Stimulated activated memory B cell treated with anti-CD40 and anti-IgM and Interleukin-4, amounts not matched to agents 10 μg/mL and 1 μg/mL and 100 μg/mL, for 72 hours (primary cell): ENCODE measurements around the gene NRXN3.

Experiments
- ATAC-seq: fragments of 150-1000 bp; cut with Tn5 transposase; 2 replicates; pipeline ENCODE4 v1.10.0; 2021
- H3K27ac Mint-ChIP-seq: one replicate; pipeline ENCODE4 v1.8.0; 2022; ENCODE audit warnings: mild to moderate bottlenecking, mixed read lengths
- H3K27me3 Mint-ChIP-seq: one replicate; pipeline ENCODE4 v1.8.0; 2022; ENCODE audit warnings: mixed read lengths
- H3K36me3 Mint-ChIP-seq: one replicate; pipeline ENCODE4 v1.8.0; 2022; ENCODE audit warnings: mixed read lengths
- H3K4me1 Mint-ChIP-seq: one replicate; pipeline ENCODE4 v1.8.0; 2022; ENCODE audit warnings: mixed read lengths
- H3K4me3 Mint-ChIP-seq: one replicate; pipeline ENCODE4 v1.8.0; 2022; ENCODE audit warnings: mild to moderate bottlenecking, moderate library complexity, mixed read lengths
- H3K9me3 Mint-ChIP-seq: one replicate; pipeline ENCODE4 v1.8.0; 2022; ENCODE audit warnings: mixed read lengths

Gene NRXN3

GRCh38 chr14:79571366-79571765, 1401.2 kb downstream of the NRXN3 start:
- Mint-ChIP-seq H3K4me3 (no peak overlapping the region), H3K9me3 (no peaks in the 10 kb centered on the region), H3K36me3 (no peaks in the 10 kb centered on the region), H3K27ac (no peak overlapping the region), H3K27me3 (no peaks in the 10 kb centered on the region), H3K4me1 (no peaks in the 10 kb centered on the region)
- no peak for ATAC-seq

- H3K9me3 Mint-ChIP-seq = no peaks in the 10 kb centered on the region
- H3K27ac Mint-ChIP-seq = no peak overlapping the region
Observed at GRCh38 chr14:79573486-79573885, 1403.3 kb downstream of the NRXN3 start.

GRCh38 chr14:79575032-79575431, 1404.9 kb downstream of the NRXN3 start:
- H3K36me3 Mint-ChIP-seq = no peaks in the 10 kb centered on the region
- no peaks in the 10 kb centered on the region for H3K27me3 Mint-ChIP-seq
- no peak for ATAC-seq
- no peak overlapping the region for H3K27ac Mint-ChIP-seq
- H3K4me3 Mint-ChIP-seq = no peak overlapping the region
- H3K4me1 Mint-ChIP-seq = no peaks in the 10 kb centered on the region
- H3K9me3 Mint-ChIP-seq = no peaks in the 10 kb centered on the region

More at GRCh38 chr14:79573486-79573885, 1403.3 kb downstream of the NRXN3 start:
- H3K27me3 Mint-ChIP-seq = no peaks in the 10 kb centered on the region
- no peaks in the 10 kb centered on the region for H3K4me1 Mint-ChIP-seq
- no peak for ATAC-seq
- H3K36me3 Mint-ChIP-seq = no peaks in the 10 kb centered on the region
- H3K4me3 Mint-ChIP-seq = no peak overlapping the region

GRCh38 chr14:79576424-79576823, 1406.3 kb downstream of the NRXN3 start:
- Mint-ChIP-seq H3K9me3 (no peaks in the 10 kb centered on the region), H3K27ac (no peak overlapping the region), H3K4me3 (no peak overlapping the region), H3K4me1 (no peaks in the 10 kb centered on the region), H3K36me3 (no peaks in the 10 kb centered on the region), H3K27me3 (no peaks in the 10 kb centered on the region)
- no peak for ATAC-seq

GRCh38 chr14:79578470-79578869, 1408.3 kb downstream of the NRXN3 start:
- Mint-ChIP-seq H3K9me3 (no peaks in the 10 kb centered on the region), H3K36me3 (no peaks in the 10 kb centered on the region), H3K27me3 (no peaks in the 10 kb centered on the region)

GRCh38 chr14:79580414-79580813, 1410.2 kb downstream of the NRXN3 start:
- ATAC-seq = no peak
- no peak overlapping the region for H3K4me3 Mint-ChIP-seq
- no peak overlapping the region for H3K27ac Mint-ChIP-seq
- H3K36me3 Mint-ChIP-seq = no peaks in the 10 kb centered on the region
- H3K4me1 Mint-ChIP-seq = no peaks in the 10 kb centered on the region
- H3K27me3 Mint-ChIP-seq = no peaks in the 10 kb centered on the region
- no peaks in the 10 kb centered on the region for H3K9me3 Mint-ChIP-seq

More at GRCh38 chr14:79578470-79578869, 1408.3 kb downstream of the NRXN3 start:
- Mint-ChIP-seq H3K4me3 (no peak overlapping the region), H3K4me1 (no peaks in the 10 kb centered on the region), H3K27ac (no peak overlapping the region)
- no peak for ATAC-seq

GRCh38 chr14:79580906-79581305, 1410.7 kb downstream of the NRXN3 start:
- H3K4me3 Mint-ChIP-seq = no peak overlapping the region
- H3K36me3 Mint-ChIP-seq = no peaks in the 10 kb centered on the region
- no peaks in the 10 kb centered on the region for H3K27me3 Mint-ChIP-seq
- H3K9me3 Mint-ChIP-seq = no peaks in the 10 kb centered on the region
- ATAC-seq = no peak
- H3K4me1 Mint-ChIP-seq = no peaks in the 10 kb centered on the region
- no peak overlapping the region for H3K27ac Mint-ChIP-seq

- H3K4me1 Mint-ChIP-seq = no peaks in the 10 kb centered on the region
- H3K4me3 Mint-ChIP-seq = no peak overlapping the region
- no peak overlapping the region for H3K27ac Mint-ChIP-seq
- H3K9me3 Mint-ChIP-seq = no peaks in the 10 kb centered on the region
- no peak for ATAC-seq
- no peaks in the 10 kb centered on the region for H3K27me3 Mint-ChIP-seq
- no peaks in the 10 kb centered on the region for H3K36me3 Mint-ChIP-seq
Observed at GRCh38 chr14:79581912-79582576, 1411.9 kb downstream of the NRXN3 start.

GRCh38 chr14:79583738-79584408, 1413.7 kb downstream of the NRXN3 start:
- Mint-ChIP-seq H3K27me3 (no peaks in the 10 kb centered on the region), H3K27ac (no peak overlapping the region), H3K4me1 (no peaks in the 10 kb centered on the region), H3K36me3 (no peaks in the 10 kb centered on the region), H3K9me3 (no peaks in the 10 kb centered on the region), H3K4me3 (no peak overlapping the region)
- no peak for ATAC-seq

- H3K9me3 Mint-ChIP-seq = no peaks in the 10 kb centered on the region
- no peak overlapping the region for H3K27ac Mint-ChIP-seq
- no peak for ATAC-seq
- H3K4me3 Mint-ChIP-seq = no peak overlapping the region
- H3K36me3 Mint-ChIP-seq = no peaks in the 10 kb centered on the region
- H3K4me1 Mint-ChIP-seq = no peaks in the 10 kb centered on the region
- H3K27me3 Mint-ChIP-seq = no peaks in the 10 kb centered on the region
Observed at GRCh38 chr14:79584679-79585078, 1414.5 kb downstream of the NRXN3 start.

- H3K27ac Mint-ChIP-seq = no peak overlapping the region
- H3K27me3 Mint-ChIP-seq = no peaks in the 10 kb centered on the region
- no peak overlapping the region for H3K4me3 Mint-ChIP-seq
- no peaks in the 10 kb centered on the region for H3K36me3 Mint-ChIP-seq
- H3K9me3 Mint-ChIP-seq = peaks cover 2% of the 10 kb centered on the region
- ATAC-seq = no peak
- no peaks in the 10 kb centered on the region for H3K4me1 Mint-ChIP-seq
Observed at GRCh38 chr14:79585845-79586244, 1415.7 kb downstream of the NRXN3 start.

GRCh38 chr14:79586416-79586815, 1416.2 kb downstream of the NRXN3 start:
- Mint-ChIP-seq H3K27me3 (no peaks in the 10 kb centered on the region), H3K4me3 (no peak overlapping the region), H3K9me3 (peaks cover 2% of the 10 kb centered on the region), H3K4me1 (no peaks in the 10 kb centered on the region), H3K27ac (no peak overlapping the region), H3K36me3 (no peaks in the 10 kb centered on the region)
- no peak for ATAC-seq

- Mint-ChIP-seq H3K4me1 (no peaks in the 10 kb centered on the region), H3K27me3 (no peaks in the 10 kb centered on the region), H3K36me3 (no peaks in the 10 kb centered on the region), H3K27ac (no peak overlapping the region), H3K9me3 (peaks cover 2% of the 10 kb centered on the region), H3K4me3 (no peak overlapping the region)
- ATAC-seq = no peak
Observed at GRCh38 chr14:79586989-79587598, 1416.9 kb downstream of the NRXN3 start.

GRCh38 chr14:79587875-79588274, 1417.7 kb downstream of the NRXN3 start:
- no peak for ATAC-seq
- Mint-ChIP-seq H3K4me3 (no peak overlapping the region), H3K9me3 (peaks cover 2% of the 10 kb centered on the region), H3K27ac (no peak overlapping the region), H3K4me1 (no peaks in the 10 kb centered on the region), H3K27me3 (no peaks in the 10 kb centered on the region), H3K36me3 (no peaks in the 10 kb centered on the region)

- no peak for ATAC-seq
Observed at GRCh38 chr14:79588398-79588797, 1418.2 kb downstream of the NRXN3 start.

GRCh38 chr14:79596551-79596950, 1426.4 kb downstream of the NRXN3 start:
- Mint-ChIP-seq H3K27ac (no peak overlapping the region), H3K36me3 (no peaks in the 10 kb centered on the region), H3K27me3 (no peaks in the 10 kb centered on the region), H3K4me3 (no peak overlapping the region), H3K9me3 (peaks cover 5% of the 10 kb centered on the region), H3K4me1 (no peaks in the 10 kb centered on the region)
- no peak for ATAC-seq

More at GRCh38 chr14:79588398-79588797, 1418.2 kb downstream of the NRXN3 start:
- H3K4me3 Mint-ChIP-seq = no peak overlapping the region
- H3K27me3 Mint-ChIP-seq = no peaks in the 10 kb centered on the region
- no peaks in the 10 kb centered on the region for H3K36me3 Mint-ChIP-seq
- H3K9me3 Mint-ChIP-seq = peaks cover 2% of the 10 kb centered on the region
- H3K4me1 Mint-ChIP-seq = no peaks in the 10 kb centered on the region
- no peak overlapping the region for H3K27ac Mint-ChIP-seq
